Activated effector memory CD4-positive, alpha-beta T cell treated with anti-CD3 and anti-CD28 coated beads, Interleukin-2, amount 50 U/mL, for 16 hours (primary cell): ENCODE data around the gene HMGCS1.
"Not testable (repeated sequence)": the region's sequence is repeated elsewhere in the genome, so short reads cannot be mapped to it uniquely, and the experiment has no call there.

Experiments
- DNase-seq: peaks from one replicate; pipeline ENCODE4 v3.0.0-alpha.2; 2020

Gene HMGCS1

GRCh38 chr5:43270645-43271044, 42.6 kb downstream of the HMGCS1 start:
- DNase-seq, result no peak

- no peak for DNase-seq
Measured at GRCh38 chr5:43268188-43268820, 44.9 kb downstream of the HMGCS1 start.

GRCh38 chr5:43262269-43262668, 50.9 kb downstream of the HMGCS1 start:
- not testable (repeated sequence) for DNase-seq

- DNase-seq, result no peak
Measured at GRCh38 chr5:43258116-43258515, 55.1 kb downstream of the HMGCS1 start.

- no peak for DNase-seq
Measured at GRCh38 chr5:43256261-43256966, 56.8 kb downstream of the HMGCS1 start.

GRCh38 chr5:43255704-43256103, 57.5 kb downstream of the HMGCS1 start:
- DNase-seq, result no peak

- no peak for DNase-seq
Measured at GRCh38 chr5:43251754-43252153, 61.5 kb downstream of the HMGCS1 start.

- DNase-seq, result no peak
Measured at GRCh38 chr5:43245724-43246385, 67.4 kb downstream of the HMGCS1 start.

- no peak for DNase-seq
Measured at GRCh38 chr5:43244823-43245565, 68.2 kb downstream of the HMGCS1 start.

GRCh38 chr5:43243270-43243669, 69.9 kb downstream of the HMGCS1 start:
- DNase-seq, result no peak

- DNase-seq, result no peak
Measured at GRCh38 chr5:43242196-43242595, 71.0 kb downstream of the HMGCS1 start.
